Retinal pigment epithelial cell (primary cell): Measurements from ENCODE around the gene CRYBG3.
"Not testable (repeated sequence)": the region's sequence is repeated elsewhere in the genome, so short reads cannot be mapped to it uniquely, and the experiment has no call there.

Experiments
- DNase-seq: peaks from one replicate; pipeline ENCODE4 v3.0.0-alpha.2; 2010; ENCODE audit warnings: low read depth
- H3K4me3 ChIP-seq: 2 replicates; pipeline ENCODE4 v1.5.1; 2011; ENCODE audit warnings: mild to moderate bottlenecking, low read length, control low read depth, moderate library complexity
- CTCF ChIP-seq: conservative IDR thresholded peaks from 2 replicates; pipeline ENCODE4 v1.5.1; 2011; ENCODE audit warnings: low read depth, low read length, control low read depth, inconsistent platforms

The CRYBG3 gene

GRCh38 chr3:97892852-97893251, 71.0 kb downstream of the CRYBG3 start:
- H3K4me3 ChIP-seq, result no peak overlapping the region
- TF ChIP-seq CTCF, result no peak
- no peak for DNase-seq

GRCh38 chr3:97895216-97895615, 73.4 kb downstream of the CRYBG3 start:
- TF ChIP-seq CTCF, result no peak
- no peak overlapping the region for H3K4me3 ChIP-seq
- no peak for DNase-seq

- no peak overlapping the region for H3K4me3 ChIP-seq
- TF ChIP-seq CTCF, result no peak
- DNase-seq, result no peak
Measured at GRCh38 chr3:97896129-97896528, 74.3 kb downstream of the CRYBG3 start.

GRCh38 chr3:97896547-97896946, 74.7 kb downstream of the CRYBG3 start:
- no peak for DNase-seq
- no peak for TF ChIP-seq CTCF
- H3K4me3 ChIP-seq, result no peak overlapping the region

- no peak overlapping the region for H3K4me3 ChIP-seq
- DNase-seq, result no peak
- no peak for TF ChIP-seq CTCF
Measured at GRCh38 chr3:97899331-97899730, 77.5 kb downstream of the CRYBG3 start.

DNA sequence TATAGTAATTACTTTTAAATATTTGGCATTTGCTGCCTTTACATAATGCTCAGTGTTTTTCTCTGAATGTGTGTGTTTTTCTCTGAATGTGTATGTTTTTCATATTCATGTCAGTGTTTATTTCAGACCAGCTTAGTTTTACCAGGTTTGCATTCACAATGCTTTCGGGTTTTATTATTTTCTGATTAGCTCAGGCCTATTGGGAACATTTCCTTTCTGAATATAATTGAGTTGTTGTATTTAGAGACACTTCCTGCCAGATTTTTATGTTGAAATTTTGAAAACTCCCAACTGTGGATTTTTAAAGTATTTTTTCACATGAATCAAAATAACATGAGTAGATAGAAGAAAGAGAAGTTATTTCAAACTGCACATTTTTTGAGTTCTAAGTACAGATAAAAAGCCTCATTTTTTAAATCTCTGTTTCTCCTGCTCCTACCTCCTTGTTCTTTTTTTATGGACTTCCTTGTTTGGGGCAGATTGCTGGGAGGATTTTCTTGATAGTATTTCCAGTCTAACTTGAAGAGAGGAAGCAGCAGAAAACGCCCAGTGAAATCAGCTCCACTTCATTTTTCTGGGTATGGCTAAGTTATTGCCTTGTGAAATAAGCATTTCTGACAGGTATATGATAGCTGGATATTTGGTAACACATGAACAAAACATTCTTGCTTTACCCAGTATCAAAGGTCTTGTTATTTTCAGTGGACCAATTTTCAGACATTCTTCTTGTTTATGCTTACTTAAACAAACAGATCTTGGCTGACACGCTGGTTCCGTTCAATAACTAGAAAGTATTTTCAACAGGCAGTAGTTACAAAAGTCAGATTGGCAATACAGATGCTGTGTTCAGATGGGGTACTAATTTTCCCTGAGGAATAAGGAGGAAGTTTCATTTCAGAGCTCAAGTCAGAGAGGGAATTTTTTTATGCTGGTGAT, 79.8 kb downstream of the CRYBG3 start:
- no peak for TF ChIP-seq CTCF
- DNase-seq, result no peak

GRCh38 chr3:97909830-97910229, 88.0 kb downstream of the CRYBG3 start:
- H3K4me3 ChIP-seq, result not testable (repeated sequence)

More for the DNA sequence above, 79.8 kb downstream of the CRYBG3 start:
- H3K4me3 ChIP-seq, result no peak overlapping the region

DNA sequence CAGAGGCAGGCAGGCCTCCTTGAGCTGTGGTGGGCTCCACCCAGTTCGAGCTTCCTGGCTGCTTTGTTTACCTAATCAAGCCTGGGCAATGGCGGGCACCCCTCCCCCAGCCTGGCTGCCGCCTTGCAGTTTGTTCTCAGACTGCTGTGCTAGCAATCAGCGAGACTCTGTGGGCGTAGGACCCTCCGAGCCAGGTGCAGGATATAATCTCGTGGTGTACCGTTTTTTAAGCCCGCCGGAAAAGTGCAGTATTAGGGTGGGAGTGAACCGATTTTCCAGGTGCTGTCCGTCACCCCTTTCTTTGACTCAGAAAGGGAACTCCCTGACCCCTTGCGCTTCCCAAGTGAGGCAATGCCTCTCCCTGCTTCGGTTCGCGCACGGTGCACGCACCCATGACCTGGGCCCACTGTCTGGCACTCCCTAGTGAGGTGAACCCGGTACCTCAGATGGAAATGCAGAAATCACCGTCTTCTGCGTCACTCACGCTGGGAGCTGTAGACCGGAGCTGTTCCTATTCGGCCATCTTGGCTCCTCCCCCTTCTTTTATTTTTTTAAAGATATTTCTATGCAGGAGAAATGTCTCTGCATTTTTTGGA, 88.5 kb downstream of the CRYBG3 start:
- not testable (repeated sequence) for H3K4me3 ChIP-seq

More at GRCh38 chr3:97909830-97910229, 88.0 kb downstream of the CRYBG3 start:
- not testable (repeated sequence) for DNase-seq

More for the DNA sequence above, 88.5 kb downstream of the CRYBG3 start:
- DNase-seq, result not testable (repeated sequence)
